DOHH2 (cell line): ENCODE results near the gene ARID3A.

Experiments
- H3F3A ChIP-seq: fragments of 200-600 bp; sonication (generic), shearing (Covaris generic); 2 replicates; pipeline ENCODE4 v1.6.0; 2016; ENCODE audit warnings: antibody characterized with exemption, mild to moderate bottlenecking; ENCODE audit not compliant: control insufficient read depth, insufficient read depth
- H3K27ac ChIP-seq: fragments of 200-600 bp; sonication (generic); 2 replicates; pipeline ENCODE4 v1.5.1; 2014; ENCODE audit warnings: low read depth, mild to moderate bottlenecking, low read length, moderate library complexity
- H3K27me3 ChIP-seq: fragments of 200-600 bp; sonication (generic); 2 replicates; pipeline ENCODE4 v1.6.1; 2014; ENCODE audit warnings: mild to moderate bottlenecking, low read length, mixed read lengths; ENCODE audit not compliant: control insufficient read depth
- H3K36me3 ChIP-seq: fragments of 200-600 bp; sonication (generic); 2 replicates; pipeline ENCODE4 v1.6.1; 2014; ENCODE audit warnings: mild to moderate bottlenecking, low read length, moderate library complexity, mixed read lengths; ENCODE audit not compliant: control insufficient read depth
- H3K4me1 ChIP-seq: fragments of 200-600 bp; sonication (generic); 2 replicates; pipeline ENCODE4 v1.6.1; 2014; ENCODE audit warnings: mild to moderate bottlenecking, low read length, mixed read lengths; ENCODE audit not compliant: control insufficient read depth
- H3K4me2 ChIP-seq: fragments of 200-600 bp; sonication (generic); 2 replicates; pipeline ENCODE4 v1.6.0; 2014; ENCODE audit warnings: mild to moderate bottlenecking, low read length, moderate library complexity
- H3K4me3 ChIP-seq: fragments of 200-600 bp; sonication (generic); 2 replicates; pipeline ENCODE4 v1.5.1; 2014; ENCODE audit warnings: mild to moderate bottlenecking, low read length, mixed read lengths
- H3K79me2 ChIP-seq: fragments of 200-600 bp; sonication (generic); 2 replicates; pipeline ENCODE4 v1.6.1; 2014; ENCODE audit warnings: mild to moderate bottlenecking, low read length, mixed read lengths; ENCODE audit not compliant: control insufficient read depth
- H3K9me2 ChIP-seq: fragments of 200-600 bp; sonication (generic); replicated peaks from 2 replicates; pipeline ENCODE4 v1.6.1; 2014; ENCODE audit warnings: mild to moderate bottlenecking, low read length, mixed read lengths; ENCODE audit not compliant: control insufficient read depth
- H3K9me3 ChIP-seq: fragments of 200-600 bp; sonication (generic); 2 replicates; pipeline ENCODE4 v1.6.1; 2014; ENCODE audit warnings: antibody characterized with exemption, low read length, mixed read lengths; ENCODE audit not compliant: control insufficient read depth, insufficient read depth
- H4K20me1 ChIP-seq: fragments of 200-600 bp; sonication (generic); 2 replicates; pipeline ENCODE4 v1.6.0; 2014; ENCODE audit warnings: low read depth, mild to moderate bottlenecking, antibody characterized with exemption, low read length, moderate library complexity; ENCODE audit not compliant: control insufficient read depth, insufficient read depth
- EZH2phosphoT487 ChIP-seq: fragments of 200-600 bp; sonication (generic); IDR thresholded peaks from 2 replicates; pipeline ENCODE4 v1.6.1; 2017; ENCODE audit warnings: borderline replicate concordance, mild to moderate bottlenecking, antibody characterized with exemption, low read length, moderate library complexity, mixed read lengths
- TF ChIP-seq, protein P1 (sequence below): fragments of 200-600 bp; sonication (generic); IDR thresholded peaks from one replicate; pipeline ENCODE4 v1.5.1; 2014; ENCODE audit warnings: antibody characterized with exemption, mild to moderate bottlenecking, low read depth, low read length; ENCODE audit not compliant: poor library complexity, severe bottlenecking

ARID3A gene

DNA sequence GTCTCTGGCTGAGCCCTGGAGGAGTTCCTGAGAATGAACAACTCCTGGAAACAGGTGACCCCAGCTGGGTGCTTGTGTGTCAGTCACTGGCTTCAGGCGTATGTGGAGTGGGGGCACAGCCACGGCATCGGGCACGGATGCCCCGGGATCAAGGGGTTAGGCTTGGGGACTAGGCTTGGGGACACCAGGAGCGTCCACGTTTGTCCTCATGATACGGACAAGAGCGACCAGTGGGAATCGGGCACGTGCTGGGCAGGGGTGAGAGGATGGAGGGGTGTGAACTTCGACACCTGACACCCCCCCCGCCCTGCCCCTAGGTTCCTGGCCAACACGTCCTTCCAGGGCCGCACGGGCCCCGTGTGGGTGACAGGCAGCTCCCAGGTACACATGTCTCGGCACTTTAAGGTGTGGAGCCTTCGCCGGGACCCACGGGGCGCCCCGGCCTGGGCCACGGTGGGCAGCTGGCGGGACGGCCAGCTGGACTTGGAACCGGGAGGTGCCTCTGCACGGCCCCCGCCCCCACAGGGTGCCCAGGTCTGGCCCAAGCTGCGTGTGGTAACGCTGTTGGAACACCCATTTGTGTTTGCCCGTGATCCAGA lies 78.5 kb downstream of the ARID3A start:
- no peak overlapping the region for H3K27ac ChIP-seq
- no peaks in the 10 kb centered on the region for H3K9me3 ChIP-seq
- no peaks in the 10 kb centered on the region for H3K9me2 ChIP-seq
- peaks cover 11% of the 10 kb centered on the region for H3K4me1 ChIP-seq
- peaks cover 12% of the 10 kb centered on the region for H3K27me3 ChIP-seq
- H4K20me1 ChIP-seq, result no peaks in the 10 kb centered on the region
- no peak overlapping the region for H3K4me3 ChIP-seq
- H3K79me2 ChIP-seq, result no peaks in the 10 kb centered on the region
- no peak for TF ChIP-seq EZH2phosphoT487
- TF ChIP-seq, protein P1, sequence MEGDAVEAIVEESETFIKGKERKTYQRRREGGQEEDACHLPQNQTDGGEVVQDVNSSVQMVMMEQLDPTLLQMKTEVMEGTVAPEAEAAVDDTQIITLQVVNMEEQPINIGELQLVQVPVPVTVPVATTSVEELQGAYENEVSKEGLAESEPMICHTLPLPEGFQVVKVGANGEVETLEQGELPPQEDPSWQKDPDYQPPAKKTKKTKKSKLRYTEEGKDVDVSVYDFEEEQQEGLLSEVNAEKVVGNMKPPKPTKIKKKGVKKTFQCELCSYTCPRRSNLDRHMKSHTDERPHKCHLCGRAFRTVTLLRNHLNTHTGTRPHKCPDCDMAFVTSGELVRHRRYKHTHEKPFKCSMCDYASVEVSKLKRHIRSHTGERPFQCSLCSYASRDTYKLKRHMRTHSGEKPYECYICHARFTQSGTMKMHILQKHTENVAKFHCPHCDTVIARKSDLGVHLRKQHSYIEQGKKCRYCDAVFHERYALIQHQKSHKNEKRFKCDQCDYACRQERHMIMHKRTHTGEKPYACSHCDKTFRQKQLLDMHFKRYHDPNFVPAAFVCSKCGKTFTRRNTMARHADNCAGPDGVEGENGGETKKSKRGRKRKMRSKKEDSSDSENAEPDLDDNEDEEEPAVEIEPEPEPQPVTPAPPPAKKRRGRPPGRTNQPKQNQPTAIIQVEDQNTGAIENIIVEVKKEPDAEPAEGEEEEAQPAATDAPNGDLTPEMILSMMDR, result no peak
- no peaks in the 10 kb centered on the region for H3F3A ChIP-seq
- H3K4me2 ChIP-seq, result no peak overlapping the region
- peaks cover 14% of the 10 kb centered on the region for H3K36me3 ChIP-seq

DNA sequence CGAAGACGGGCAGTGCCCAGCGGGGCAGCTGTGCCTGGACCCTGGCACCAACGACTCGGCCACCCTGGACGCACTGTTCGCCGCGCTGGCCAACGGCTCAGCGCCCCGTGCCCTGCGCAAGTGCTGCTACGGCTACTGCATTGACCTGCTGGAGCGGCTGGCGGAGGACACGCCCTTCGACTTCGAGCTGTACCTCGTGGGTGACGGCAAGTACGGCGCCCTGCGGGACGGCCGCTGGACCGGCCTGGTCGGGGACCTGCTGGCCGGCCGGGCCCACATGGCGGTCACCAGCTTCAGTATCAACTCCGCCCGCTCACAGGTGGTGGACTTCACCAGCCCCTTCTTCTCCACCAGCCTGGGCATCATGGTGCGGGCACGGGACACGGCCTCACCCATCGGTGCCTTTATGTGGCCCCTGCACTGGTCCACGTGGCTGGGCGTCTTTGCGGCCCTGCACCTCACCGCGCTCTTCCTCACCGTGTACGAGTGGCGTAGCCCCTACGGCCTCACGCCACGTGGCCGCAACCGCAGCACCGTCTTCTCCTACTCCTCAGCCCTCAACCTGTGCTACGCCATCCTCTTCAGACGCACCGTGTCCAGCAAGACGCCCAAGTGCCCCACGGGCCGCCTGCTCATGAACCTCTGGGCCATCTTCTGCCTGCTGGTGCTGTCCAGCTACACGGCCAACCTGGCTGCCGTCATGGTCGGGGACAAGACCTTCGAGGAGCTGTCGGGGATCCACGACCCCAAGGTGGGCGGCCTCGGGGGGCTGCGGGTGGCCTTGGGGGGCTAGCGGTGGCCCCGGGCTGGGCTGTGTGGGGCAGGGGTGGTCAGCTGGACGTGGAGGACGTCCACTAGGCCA lies 79.2 kb downstream of the ARID3A start:
- Histone ChIP-seq H3K36me3 (peaks cover 21% of the 10 kb centered on the region), H3K27ac (no peak overlapping the region), H3K9me2 (no peaks in the 10 kb centered on the region), H4K20me1 (no peaks in the 10 kb centered on the region), H3K4me2 (no peak overlapping the region), H3K27me3 (peaks cover 10% of the 10 kb centered on the region), H3K9me3 (no peaks in the 10 kb centered on the region), H3K4me3 (no peak overlapping the region), H3K4me1 (peaks cover 11% of the 10 kb centered on the region), H3F3A (no peaks in the 10 kb centered on the region), H3K79me2 (no peaks in the 10 kb centered on the region)
- TF ChIP-seq, protein P1, result no peak
- no peak for TF ChIP-seq EZH2phosphoT487

GRCh38 chr19:1006711-1007398 lies 81.0 kb downstream of the ARID3A start:
- H3K36me3 ChIP-seq, result peaks cover 38% of the 10 kb centered on the region
- H3K4me1 ChIP-seq, result peaks cover 6% of the 10 kb centered on the region
- no peaks in the 10 kb centered on the region for H3K9me2 ChIP-seq
- TF ChIP-seq, protein P1, result no peak
- no peak for TF ChIP-seq EZH2phosphoT487
- H3K79me2 ChIP-seq, result no peaks in the 10 kb centered on the region
- H3K4me3 ChIP-seq, result no peak overlapping the region
- H4K20me1 ChIP-seq, result no peaks in the 10 kb centered on the region
- no peak overlapping the region for H3K27ac ChIP-seq
- no peaks in the 10 kb centered on the region for H3F3A ChIP-seq
- no peaks in the 10 kb centered on the region for H3K9me3 ChIP-seq
- H3K27me3 ChIP-seq, result no peaks in the 10 kb centered on the region
- H3K4me2 ChIP-seq, result no peak overlapping the region
